DND-41 (cell line): ENCODE measurements around the gene ZNF367.

Source experiments
- ATAC-seq: fragments of 200-7000 bp; cut with Tn5 transposase; 3 replicates; pipeline ENCODE4 v1.9.1; 2021; ENCODE audit warnings: low read depth; ENCODE audit not compliant: insufficient read depth
- DNase-seq: peaks from one replicate; pipeline ENCODE4 v3.0.0-alpha.2; 2020
- H2AFZ ChIP-seq: 2 replicates; pipeline ENCODE4 v1.6.0; 2012; ENCODE audit warnings: low read depth, low read length
- H3K27ac ChIP-seq: 2 replicates; pipeline ENCODE4 v1.5.1; 2012; ENCODE audit warnings: low read length, inconsistent platforms
- H3K27me3 ChIP-seq: fragments of 200-600 bp; sonication (generic); 2 replicates; pipeline ENCODE4 v1.6.0; 2012; ENCODE audit warnings: low read length, mild to moderate bottlenecking, inconsistent platforms; ENCODE audit not compliant: insufficient read depth, poor library complexity
- H3K36me3 ChIP-seq: 2 replicates; pipeline ENCODE4 v1.5.1; 2012; ENCODE audit warnings: low read length, inconsistent platforms; ENCODE audit not compliant: insufficient read depth
- H3K4me1 ChIP-seq: 2 replicates; pipeline ENCODE4 v1.5.1; 2012; ENCODE audit warnings: mild to moderate bottlenecking, low read length; ENCODE audit not compliant: insufficient read depth
- H3K4me2 ChIP-seq: 2 replicates; pipeline ENCODE4 v1.6.0; 2012; ENCODE audit warnings: mild to moderate bottlenecking, moderate library complexity, low read length, inconsistent platforms; ENCODE audit not compliant: insufficient read depth
- H3K4me3 ChIP-seq, 2 experiments: fragments of 200-600 bp in 1 of 2; shearing (Covaris generic) in 1 of 2; 2 replicates each; pipeline ENCODE4 v1.5.1; 2012 to 2016; ENCODE audit warnings: inconsistent platforms in 2 of 2, low read length in 2 of 2, mild to moderate bottlenecking in 2 of 2, low read depth in 1 of 2, moderate library complexity in 1 of 2
- H3K79me2 ChIP-seq: 2 replicates; pipeline ENCODE4 v1.6.0; 2012; ENCODE audit warnings: low read length, inconsistent platforms; ENCODE audit not compliant: insufficient read depth
- H3K9ac ChIP-seq: 2 replicates; pipeline ENCODE4 v1.6.0; 2012; ENCODE audit warnings: low read depth, mild to moderate bottlenecking, inconsistent platforms, low read length, moderate library complexity
- H3K9me3 ChIP-seq: 2 replicates; pipeline ENCODE4 v1.5.1; 2012; ENCODE audit warnings: low read length, moderate library complexity, mild to moderate bottlenecking, inconsistent platforms; ENCODE audit not compliant: insufficient read depth, severe bottlenecking
- H4K20me1 ChIP-seq: 2 replicates; pipeline ENCODE4 v1.6.0; 2012; ENCODE audit warnings: low read length; ENCODE audit not compliant: insufficient read depth
- CTCF ChIP-seq: IDR thresholded peaks from 2 replicates; pipeline ENCODE4 v1.5.1; 2012; ENCODE audit warnings: borderline replicate concordance, low read length, moderate library complexity, mild to moderate bottlenecking; ENCODE audit not compliant: poor library complexity, severe bottlenecking; ENCODE audit errors: extremely low read depth
- EZH2 ChIP-seq: IDR thresholded peaks from 3 replicates; pipeline ENCODE4 v1.6.1; 2012; ENCODE audit warnings: borderline replicate concordance, low read depth, mild to moderate bottlenecking, moderate library complexity, low read length, inconsistent platforms; ENCODE audit not compliant: severe bottlenecking

ZNF367 gene

GRCh38 chr9:96413302-96414221, 4.6 kb downstream of the ZNF367 start:
- Histone ChIP-seq H3K9me3 (no peaks in the 10 kb centered on the region), H3K36me3 (peaks cover 65% of the 10 kb centered on the region), H3K4me1 (peaks cover 54% of the 10 kb centered on the region), H3K4me3 (no peak overlapping the region; a peak in 1 of 4 replicates), H3K79me2 (peaks cover 93% of the 10 kb centered on the region), H4K20me1 (peaks cover 73% of the 10 kb centered on the region), H3K27ac (no peak overlapping the region), H3K27me3 (no peaks in the 10 kb centered on the region), H3K4me2 (peak overlapping the region; percentile 46; the same call in 1 of the 2 replicates), H2AFZ (no peak overlapping the region), H3K9ac (no peak overlapping the region)
- ATAC-seq (no peak), DNase-seq (no peak)
- TF ChIP-seq EZH2 = no peak
- no peak for TF ChIP-seq CTCF

GRCh38 chr9:96412174-96412913, 5.8 kb downstream of the ZNF367 start:
- ATAC-seq (no peak), DNase-seq (no peak)
- H3K36me3 ChIP-seq = peaks cover 67% of the 10 kb centered on the region
- TF ChIP-seq CTCF (no peak), EZH2 (no peak)
- no peaks in the 10 kb centered on the region for H3K27me3 ChIP-seq
- H3K27ac ChIP-seq = no peak overlapping the region
- no peak overlapping the region for H3K9ac ChIP-seq
- H2AFZ ChIP-seq = no peak overlapping the region
- H3K4me3 ChIP-seq = no peak overlapping the region
- peaks cover 54% of the 10 kb centered on the region for H3K4me1 ChIP-seq
- peaks cover 97% of the 10 kb centered on the region for H3K79me2 ChIP-seq
- peaks cover 81% of the 10 kb centered on the region for H4K20me1 ChIP-seq
- peak overlapping the region; percentile 27; the same call in 1 of the 2 replicates for H3K4me2 ChIP-seq
- H3K9me3 ChIP-seq = no peaks in the 10 kb centered on the region

GRCh38 chr9:96411129-96411838, 6.9 kb downstream of the ZNF367 start:
- no peak for TF ChIP-seq CTCF
- no peak for TF ChIP-seq EZH2
- no peak for ATAC-seq
- Histone ChIP-seq H3K4me1 (peaks cover 47% of the 10 kb centered on the region), H3K9ac (no peak overlapping the region), H3K79me2 (peaks cover 96% of the 10 kb centered on the region), H2AFZ (no peak overlapping the region), H3K36me3 (peaks cover 59% of the 10 kb centered on the region), H3K27ac (no peak overlapping the region), H3K27me3 (no peaks in the 10 kb centered on the region), H3K9me3 (no peaks in the 10 kb centered on the region), H3K4me3 (no peak overlapping the region), H3K4me2 (peak overlapping the region; percentile 27; the same call in 1 of the 2 replicates), H4K20me1 (peaks cover 77% of the 10 kb centered on the region)
- DNase-seq = no peak
